ACC112 (cell line): Measurements from ENCODE around the gene DNER.
A peak's percentile ranks its signal among the peaks of the same experiment; 100 is the strongest.

ENCODE experiments used
- H2AFZ ChIP-seq: fragments of 200-600 bp; sonication (generic); one replicate; pipeline ENCODE4 v1.6.0; 2017; ENCODE audit warnings: antibody characterized with exemption, low read length; ENCODE audit not compliant: unreplicated experiment
- H3K27ac ChIP-seq: fragments of 200-600 bp; sonication (generic); 2 replicates; pipeline ENCODE4 v1.5.1; 2014; ENCODE audit warnings: low read depth, mild to moderate bottlenecking, antibody characterized with exemption, low read length, moderate library complexity
- H3K27me3 ChIP-seq: fragments of 200-600 bp; sonication (generic); 2 replicates; pipeline ENCODE4 v1.6.1; 2014; ENCODE audit warnings: mild to moderate bottlenecking, antibody characterized with exemption, low read length, moderate library complexity, mixed read lengths; ENCODE audit not compliant: insufficient read depth
- H3K36me3 ChIP-seq: fragments of 200-600 bp; sonication (generic); 2 replicates; pipeline ENCODE4 v1.6.1; 2016; ENCODE audit warnings: mild to moderate bottlenecking, antibody characterized with exemption, low read length, moderate library complexity, mixed read lengths; ENCODE audit not compliant: insufficient read depth
- H3K4me1 ChIP-seq: fragments of 200-600 bp; sonication (generic); one replicate; pipeline ENCODE4 v1.6.1; 2016; ENCODE audit warnings: low read length, mixed read lengths; ENCODE audit not compliant: insufficient read depth, unreplicated experiment, control insufficient read depth
- H3K4me3 ChIP-seq: fragments of 200-600 bp; sonication (generic); 2 replicates; pipeline ENCODE4 v1.5.1; 2014; ENCODE audit warnings: mild to moderate bottlenecking, low read depth, low read length
- H3K79me2 ChIP-seq: fragments of 200-600 bp; sonication (generic); one replicate; pipeline ENCODE4 v1.6.0; 2016; ENCODE audit warnings: low read length; ENCODE audit not compliant: control insufficient read depth, unreplicated experiment, insufficient read depth

DNER gene

DNA sequence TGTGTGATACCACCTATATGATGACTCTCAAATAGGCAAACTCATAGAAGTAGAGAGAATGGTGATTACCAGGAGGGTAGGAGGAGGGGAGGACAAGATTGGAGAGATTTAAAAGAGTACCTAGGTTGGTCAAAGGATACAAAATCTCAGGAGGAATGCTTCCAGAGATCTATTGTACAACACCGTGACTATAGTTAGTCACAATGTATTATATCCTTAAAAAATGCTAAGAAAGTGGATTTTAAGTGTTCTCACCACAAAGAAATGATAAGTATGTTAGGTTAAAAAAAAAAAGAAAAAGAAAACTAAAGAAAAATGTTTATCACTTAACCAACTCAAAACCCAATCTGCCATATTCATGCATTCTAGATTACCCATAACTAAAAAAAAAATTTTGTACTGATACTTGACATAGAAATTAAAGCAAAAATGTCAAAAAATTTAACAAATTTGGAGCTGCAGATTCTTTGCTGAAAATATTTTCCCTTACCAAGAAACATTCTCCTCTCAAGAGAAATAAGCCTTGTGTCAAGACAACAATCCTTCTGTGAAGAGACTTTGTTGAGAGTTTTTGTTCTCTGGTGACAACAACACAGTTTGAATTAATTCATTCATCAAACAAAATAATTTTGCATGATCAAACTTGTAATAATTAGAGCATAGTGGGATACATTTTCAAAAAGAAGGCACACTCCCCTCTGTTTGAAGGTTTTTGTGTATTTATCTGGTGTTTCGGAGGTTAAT is 213.1 kb downstream of the DNER start:
- no peaks in the 10 kb centered on the region for H3K79me2 ChIP-seq
- H2AFZ ChIP-seq: no peak overlapping the region
- no peaks in the 10 kb centered on the region for H3K27me3 ChIP-seq

DNA sequence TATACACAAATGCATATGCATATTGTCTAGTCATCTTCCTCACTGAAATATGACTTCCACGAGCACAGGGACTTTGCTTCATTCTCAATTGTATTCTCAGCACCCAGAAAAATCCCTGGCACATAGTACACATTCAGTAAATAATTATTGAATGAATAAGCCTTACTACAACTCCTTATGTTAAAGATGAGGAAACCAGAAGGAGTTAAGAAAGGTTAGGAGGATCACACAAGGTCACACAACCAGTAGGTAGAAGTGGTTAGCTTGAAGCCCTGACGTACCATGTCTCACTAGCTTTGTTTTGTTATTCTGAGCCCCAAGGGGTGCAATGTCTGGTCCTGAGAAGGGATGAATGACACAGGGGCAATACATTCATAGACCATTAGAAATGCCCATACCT is 222.3 kb downstream of the DNER start:
- peak overlapping the region; percentile 35 for H2AFZ ChIP-seq
- H3K79me2 ChIP-seq: no peaks in the 10 kb centered on the region
- H3K27me3 ChIP-seq: no peaks in the 10 kb centered on the region
- H3K36me3 ChIP-seq: no peaks in the 10 kb centered on the region
- peak overlapping the region; percentile 88 for H3K27ac ChIP-seq
- H3K4me1 ChIP-seq: peaks cover 40% of the 10 kb centered on the region
- H3K4me3 ChIP-seq: no peak overlapping the region

More for the DNA sequence above, 213.1 kb downstream of the DNER start:
- H3K27ac ChIP-seq: peak overlapping the region; percentile 54
- peaks cover 19% of the 10 kb centered on the region for H3K4me1 ChIP-seq
- peaks cover 2% of the 10 kb centered on the region; the same call in 1 of the 2 replicates for H3K36me3 ChIP-seq
- H3K4me3 ChIP-seq: no peak overlapping the region

DNA sequence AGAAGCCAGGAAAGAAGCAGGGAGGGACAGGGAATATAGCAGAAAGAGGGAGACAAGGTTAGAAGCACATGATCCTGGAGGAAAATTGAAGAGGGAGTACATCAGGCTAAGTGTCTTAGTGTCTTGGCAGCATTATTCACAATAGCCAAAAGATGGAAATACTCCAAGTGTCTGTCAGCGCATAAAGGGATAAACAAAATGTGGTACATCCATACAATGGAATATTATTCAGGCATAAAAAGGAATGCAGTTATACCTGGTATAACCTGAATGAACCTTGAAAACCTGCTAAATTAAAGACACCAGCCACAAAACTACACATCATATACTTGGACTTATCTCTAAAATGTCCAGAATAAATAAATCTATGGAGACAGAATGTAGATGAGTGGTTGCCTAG is 224.2 kb downstream of the DNER start:
- Histone ChIP-seq H3K4me3 (no peak overlapping the region), H2AFZ (no peak overlapping the region), H3K79me2 (no peaks in the 10 kb centered on the region), H3K27ac (peak overlapping the region; percentile 88), H3K4me1 (peaks cover 40% of the 10 kb centered on the region), H3K36me3 (no peaks in the 10 kb centered on the region), H3K27me3 (no peaks in the 10 kb centered on the region)

DNA sequence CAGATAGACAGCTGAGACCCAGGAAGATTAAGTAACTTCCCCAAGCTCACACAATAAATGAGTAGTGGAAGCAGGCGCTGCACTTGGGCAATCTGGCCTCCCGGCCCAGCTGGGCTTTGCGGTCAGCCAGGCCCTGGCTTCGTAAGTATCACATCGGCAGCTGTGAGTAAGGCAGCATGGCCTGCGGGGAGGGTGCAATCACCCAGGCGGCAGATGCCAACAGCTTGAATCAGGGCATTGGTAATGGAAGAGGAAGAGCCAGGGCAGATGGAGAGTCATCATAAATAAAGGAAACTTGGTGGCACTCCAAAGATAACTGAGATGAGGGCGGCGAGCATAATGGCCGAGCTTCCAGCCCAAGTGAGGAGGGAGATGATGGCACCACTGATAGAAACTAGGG is 225.3 kb downstream of the DNER start:
- no peaks in the 10 kb centered on the region for H3K27me3 ChIP-seq
- peaks cover 40% of the 10 kb centered on the region for H3K4me1 ChIP-seq
- H2AFZ ChIP-seq: peak overlapping the region; percentile 29
- H3K79me2 ChIP-seq: no peaks in the 10 kb centered on the region
- no peak overlapping the region for H3K4me3 ChIP-seq
- H3K27ac ChIP-seq: peak overlapping the region; percentile 88
- no peaks in the 10 kb centered on the region for H3K36me3 ChIP-seq

DNA sequence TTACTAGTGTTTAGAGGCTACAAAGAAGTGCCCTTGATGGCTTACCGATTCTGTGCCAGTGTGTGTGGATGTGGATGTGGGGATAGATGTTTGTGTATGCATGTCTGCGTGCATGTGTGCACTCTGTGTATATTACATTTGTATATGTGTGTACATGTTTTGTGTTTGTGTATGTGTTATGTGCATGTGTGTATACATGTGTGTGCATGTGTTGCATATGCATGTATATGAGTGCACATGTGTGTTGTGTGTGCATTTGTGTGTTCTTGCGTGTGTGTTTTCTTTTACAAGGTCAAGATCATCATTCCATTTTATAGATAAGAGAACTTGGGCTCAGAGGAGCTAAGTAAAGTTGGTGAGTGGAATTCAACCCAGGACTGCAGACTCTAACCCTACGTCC is 226.1 kb downstream of the DNER start:
- no peaks in the 10 kb centered on the region for H3K79me2 ChIP-seq
- no peaks in the 10 kb centered on the region for H3K36me3 ChIP-seq
- H2AFZ ChIP-seq: no peak overlapping the region
- peak overlapping the region; percentile 73 for H3K27ac ChIP-seq
- peaks cover 40% of the 10 kb centered on the region for H3K4me1 ChIP-seq
- H3K4me3 ChIP-seq: no peak overlapping the region
- H3K27me3 ChIP-seq: no peaks in the 10 kb centered on the region

DNA sequence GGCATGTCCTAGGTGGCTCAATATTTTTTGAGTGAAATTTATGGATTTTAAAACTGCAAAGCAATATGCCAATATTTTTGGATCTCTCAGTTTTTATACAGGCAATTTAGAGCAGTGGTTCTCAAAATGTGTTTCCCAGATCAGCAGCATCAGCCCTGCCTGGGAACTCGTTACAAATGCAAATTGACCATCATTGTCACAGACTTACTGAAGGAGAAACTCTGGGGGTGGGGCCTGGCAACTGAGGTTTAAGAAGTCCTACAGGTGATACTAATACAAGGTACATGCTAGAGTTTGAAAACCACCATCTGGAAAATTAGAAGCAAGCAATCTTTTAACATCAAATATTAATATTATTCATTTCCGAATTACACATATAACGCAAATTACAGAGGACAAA is 227.7 kb downstream of the DNER start:
- Histone ChIP-seq H3K4me1 (peaks cover 32% of the 10 kb centered on the region), H2AFZ (no peak overlapping the region), H3K4me3 (no peak overlapping the region), H3K36me3 (no peaks in the 10 kb centered on the region), H3K27ac (no peak overlapping the region), H3K79me2 (no peaks in the 10 kb centered on the region), H3K27me3 (no peaks in the 10 kb centered on the region)

DNA sequence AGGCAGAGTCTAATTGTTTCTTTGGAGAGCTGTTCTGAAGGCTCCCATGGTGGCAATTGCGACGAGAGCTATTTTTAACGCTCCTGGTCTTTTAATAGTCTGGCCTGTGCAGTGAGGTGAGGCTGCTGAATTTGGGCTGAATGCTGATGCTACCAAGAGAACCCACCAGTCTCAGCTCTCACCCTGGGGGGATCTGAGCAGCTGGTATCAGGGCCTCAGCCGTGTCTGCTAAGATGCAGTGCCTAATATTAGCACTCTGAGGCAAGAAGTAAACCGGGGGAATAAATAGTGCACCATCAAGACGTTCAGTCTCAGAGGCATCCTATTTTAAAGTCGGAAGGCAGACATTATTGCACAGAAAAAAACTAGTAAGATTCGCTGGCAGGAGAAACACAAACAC is 228.5 kb downstream of the DNER start:
- H2AFZ ChIP-seq: no peak overlapping the region
- H3K27me3 ChIP-seq: no peaks in the 10 kb centered on the region
- H3K27ac ChIP-seq: no peak overlapping the region
- H3K36me3 ChIP-seq: no peaks in the 10 kb centered on the region
- no peak overlapping the region for H3K4me3 ChIP-seq
- H3K4me1 ChIP-seq: peaks cover 31% of the 10 kb centered on the region
- no peaks in the 10 kb centered on the region for H3K79me2 ChIP-seq

DNA sequence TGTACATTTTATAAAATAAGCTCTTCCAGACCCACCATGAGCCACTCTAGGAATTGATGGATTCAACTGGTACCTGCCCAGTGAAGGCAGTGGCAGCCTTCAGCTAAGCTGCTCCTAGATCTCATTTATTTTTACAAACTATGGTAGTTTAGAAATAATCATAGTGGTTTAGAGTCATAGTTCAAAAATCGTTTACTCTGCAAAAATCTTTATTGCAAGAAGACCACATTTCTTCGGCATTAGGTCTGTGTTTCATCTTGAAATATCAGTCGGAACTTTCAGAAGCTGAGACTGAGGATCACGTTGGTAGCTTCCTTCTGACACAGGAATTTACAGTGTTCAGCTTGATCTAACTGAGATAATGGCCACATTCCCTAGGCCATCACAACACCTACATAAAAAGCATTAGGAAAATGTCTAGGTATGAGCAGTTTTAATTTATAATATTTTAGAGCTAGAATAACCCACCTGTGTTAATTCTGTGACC is 237.0 kb downstream of the DNER start:
- Histone ChIP-seq H3K36me3 (no peaks in the 10 kb centered on the region; the same call in 1 of the 2 replicates), H3K4me3 (no peak overlapping the region), H3K79me2 (no peaks in the 10 kb centered on the region), H3K27me3 (no peaks in the 10 kb centered on the region), H2AFZ (no peak overlapping the region), H3K27ac (no peak overlapping the region), H3K4me1 (peaks cover 9% of the 10 kb centered on the region)

DNA sequence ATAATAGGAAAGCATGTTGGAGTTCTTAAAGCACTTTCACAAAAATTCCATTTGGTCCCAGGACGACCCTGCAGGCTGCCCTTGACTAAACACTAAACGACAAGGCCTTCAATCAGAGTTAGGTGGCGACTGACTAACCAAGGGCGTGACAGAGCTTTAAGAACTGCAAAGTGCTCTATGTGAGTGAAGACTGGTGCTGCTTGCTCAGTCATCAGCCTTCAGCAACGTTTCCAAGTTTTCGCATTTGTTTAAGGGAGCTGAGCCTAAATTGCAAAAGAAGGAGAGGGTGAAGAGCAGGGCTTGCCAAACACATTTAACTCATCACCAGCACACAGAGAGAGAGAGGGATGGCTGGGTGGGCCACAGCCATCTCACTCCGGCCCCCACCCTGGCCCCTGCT is 238.6 kb downstream of the DNER start:
- Histone ChIP-seq H3K36me3 (no peaks in the 10 kb centered on the region; the same call in 1 of the 2 replicates), H3K79me2 (no peaks in the 10 kb centered on the region), H3K4me1 (no peaks in the 10 kb centered on the region), H3K4me3 (no peak overlapping the region), H3K27me3 (no peaks in the 10 kb centered on the region), H3K27ac (no peak overlapping the region), H2AFZ (no peak overlapping the region)

DNA sequence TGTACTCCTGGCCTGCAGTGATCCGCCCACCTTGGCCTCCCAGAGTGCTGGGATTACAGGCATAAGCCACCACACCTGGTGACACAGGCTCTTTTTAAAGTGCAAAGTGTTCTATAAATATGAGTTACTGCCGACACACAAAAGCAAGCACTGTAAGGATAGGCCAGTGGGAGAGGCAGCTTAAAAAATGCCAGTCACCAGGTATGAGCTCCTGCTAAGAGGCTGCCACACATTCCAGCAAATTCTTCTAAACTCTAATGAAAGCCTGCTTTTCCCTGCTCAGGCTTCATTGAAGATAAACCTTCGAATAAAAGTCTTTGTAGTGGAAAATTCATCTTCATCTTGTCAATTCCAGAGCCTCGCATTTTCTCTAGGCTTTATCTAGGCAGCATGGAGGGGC is 240.2 kb downstream of the DNER start:
- Histone ChIP-seq H3K36me3 (no peaks in the 10 kb centered on the region; the same call in 1 of the 2 replicates), H3K4me1 (no peaks in the 10 kb centered on the region), H2AFZ (no peak overlapping the region), H3K27ac (no peak overlapping the region), H3K79me2 (no peaks in the 10 kb centered on the region), H3K27me3 (no peaks in the 10 kb centered on the region), H3K4me3 (no peak overlapping the region)

DNA sequence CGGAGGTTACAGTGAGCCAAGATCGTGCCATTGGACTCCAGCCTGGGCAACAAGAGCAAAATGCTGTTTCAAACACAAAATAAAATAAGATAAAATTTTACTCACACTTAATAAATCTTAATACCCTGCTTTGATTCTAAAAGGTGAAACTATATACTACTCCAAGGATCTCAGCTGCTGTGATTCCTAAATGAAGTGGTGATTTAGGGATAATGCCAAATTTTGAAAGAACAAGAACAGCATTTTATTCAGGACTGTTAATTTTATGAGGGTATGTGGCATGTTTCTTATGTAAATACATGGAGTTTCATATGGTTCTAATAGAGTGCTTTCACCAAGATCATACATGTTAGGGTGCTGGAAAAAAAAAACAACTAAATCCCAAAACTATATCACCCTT is 243.6 kb downstream of the DNER start:
- no peaks in the 10 kb centered on the region for H3K4me1 ChIP-seq
- no peak overlapping the region for H2AFZ ChIP-seq
- H3K4me3 ChIP-seq: no peak overlapping the region
- no peaks in the 10 kb centered on the region for H3K79me2 ChIP-seq
- H3K27me3 ChIP-seq: no peaks in the 10 kb centered on the region
- H3K27ac ChIP-seq: no peak overlapping the region
- no peaks in the 10 kb centered on the region; the same call in 1 of the 2 replicates for H3K36me3 ChIP-seq
